K562 (cell line): ENCODE data around the gene CMIP. TPM values are rescaled to one million over a fixed set of nuclear protein-coding genes. Genes with fewer than 3 reads are reported as not detected.

Experiments
- CAMTA2 ChIP-seq: fragments of 250-450 bp; sonication (Bioruptor Pico); conservative IDR thresholded peaks from 2 replicates; pipeline ENCODE4 v1.5.1; 2022
- FOS ChIP-seq: IDR thresholded peaks from 3 replicates; pipeline ENCODE4 v1.6.1; 2011; ENCODE audit not compliant: insufficient read length; ENCODE audit errors: extremely low read depth
- FOXA1 ChIP-seq: fragments of 450-650 bp; IDR thresholded peaks from 2 replicates; pipeline ENCODE4 v1.6.1; 2016; ENCODE audit warnings: mild to moderate bottlenecking, borderline replicate concordance
- FOXJ3 ChIP-seq: sonication (generic); formaldehyde crosslinking; IDR thresholded peaks from 2 replicates; pipeline ENCODE4 v1.4.0; 2020; ENCODE audit warnings: mild to moderate bottlenecking, missing genetic modification reagents
- GABPA ChIP-seq: fragments of 200-800 bp; sonication (Bioruptor generic); conservative IDR thresholded peaks from 2 replicates; pipeline ENCODE4 v1.6.1; 2016; ENCODE audit warnings: low read depth, missing genetic modification characterization, missing compliant biosample characterization
- GTF2E2 ChIP-seq: fragments of 200-800 bp; sonication (Bioruptor generic); IDR thresholded peaks from 2 replicates; pipeline ENCODE4 v1.6.1; 2016; ENCODE audit warnings: missing genetic modification characterization, missing compliant biosample characterization
- NCOA6 ChIP-seq: fragments of 450-650 bp; IDR thresholded peaks from 2 replicates; pipeline ENCODE4 v1.6.1; 2017; ENCODE audit warnings: mild to moderate bottlenecking
- PPARD ChIP-seq: fragments of 250-450 bp; sonication (Bioruptor Pico); IDR thresholded peaks from 2 replicates; pipeline ENCODE4 v1.8.0; 2022; ENCODE audit warnings: inconsistent platforms, mild to moderate bottlenecking, moderate library complexity
- TCF7L2 ChIP-seq: fragments of 150-350 bp; IDR thresholded peaks from 2 replicates; pipeline ENCODE4 v1.6.1; 2016; ENCODE audit warnings: low read depth, mild to moderate bottlenecking, low read length, moderate library complexity
- ZNF232 ChIP-seq: sonication (generic); formaldehyde crosslinking; IDR thresholded peaks from 2 replicates; pipeline ENCODE4 v1.8.0; 2022; ENCODE audit warnings: mild to moderate bottlenecking, missing genetic modification reagents
- ZNF41 ChIP-seq: fragments of 250-450 bp; sonication (Bioruptor Pico); conservative IDR thresholded peaks from 2 replicates; pipeline ENCODE4 v1.4.0; 2020; ENCODE audit warnings: mild to moderate bottlenecking
- ZNF764 ChIP-seq: fragments of 250-450 bp; sonication (Bioruptor Pico); IDR thresholded peaks from 2 replicates; pipeline ENCODE4 v1.4.0; 2020; ENCODE audit warnings: low read depth, mild to moderate bottlenecking, moderate library complexity
- polyA plus RNA-seq, 8 experiments: library from polyadenylated mRNA; depleted of rRNA in 4 of 8; stranded (reverse) in 5 of 8; unstranded in 3 of 8; fragments of >200 nt; fragmentation: Nextera tagmentation in 2 of 8; fragmentation: Illumina TruSeq in 1 of 8; extraction: Ambion mirVana in 2 of 8; extraction: Trizol in 1 of 8; gene quantifications; 2 replicates each; pipeline versions ENCODE4 v1.2.1 to v1.2.3, GENCODE V29; 2011 to 2014; ENCODE audit warnings: inconsistent platforms in 1 of 8, missing spikeins in 1 of 8
- total RNA-seq, 7 experiments: library from RNA; depleted of rRNA in 6 of 7; stranded (reverse); fragments of >200 nt in 6 of 7; fragmentation: Illumina TruSeq in 2 of 7; extraction: Trizol in 2 of 7; gene quantifications; 2 replicates each; pipeline versions ENCODE4 v1.2.1 to v1.2.3, GENCODE V29; 2011 to 2021; ENCODE audit warnings: low replicate concordance in 1 of 7
- TF ChIP-seq, protein P1 (sequence below): sonication (generic); formaldehyde crosslinking; IDR thresholded peaks from 2 replicates; pipeline ENCODE4 v1.8.0; 2022; ENCODE audit warnings: mild to moderate bottlenecking, missing genetic modification reagents
- TF ChIP-seq, protein P2 (sequence below): fragments of 200-800 bp; sonication (Bioruptor generic); IDR thresholded peaks from 2 replicates; pipeline ENCODE4 v1.6.1; 2017; ENCODE audit warnings: missing genetic modification characterization, missing compliant biosample characterization
- TF ChIP-seq, protein P3 (sequence below): fragments of 450-650 bp; formaldehyde crosslinking; IDR thresholded peaks from 2 replicates; pipeline ENCODE4 v1.4.0; 2020; ENCODE audit warnings: mild to moderate bottlenecking, moderate library complexity
- TF ChIP-seq, protein P4 (sequence below), 2 experiments: fragments of 200-800 bp in 1 of 2; sonication (Bioruptor generic) in 1 of 2; sonication (generic) in 1 of 2; formaldehyde crosslinking in 1 of 2; IDR thresholded peaks in 1 of 2; conservative IDR thresholded peaks in 1 of 2; 2 replicates each; pipeline versions ENCODE4 v1.5.0 to v1.6.1; 2016 to 2020; ENCODE audit warnings: missing compliant biosample characterization in 1 of 2, missing genetic modification characterization in 1 of 2, missing genetic modification reagents in 1 of 2
- TF ChIP-seq, protein P5 (sequence below), 2 experiments: fragments of 450-650 bp; conservative IDR thresholded peaks; 2 replicates each; pipeline ENCODE4 v1.6.1; 2017; ENCODE audit warnings: mild to moderate bottlenecking in 2 of 2, moderate library complexity in 2 of 2
- TF ChIP-seq, protein P6 (sequence below): fragments of 450-650 bp; formaldehyde crosslinking; IDR thresholded peaks from 2 replicates; pipeline ENCODE4 v1.4.0; 2022; ENCODE audit warnings: mild to moderate bottlenecking, moderate library complexity

CMIP gene
- total and polyA plus RNA-seq, 9 of the 15 experiments (the other 6 are each of a cell fraction or from before 2014, with no cell fraction given) = 0.94 to 82.5 (median 10.3) TPM

DNA sequence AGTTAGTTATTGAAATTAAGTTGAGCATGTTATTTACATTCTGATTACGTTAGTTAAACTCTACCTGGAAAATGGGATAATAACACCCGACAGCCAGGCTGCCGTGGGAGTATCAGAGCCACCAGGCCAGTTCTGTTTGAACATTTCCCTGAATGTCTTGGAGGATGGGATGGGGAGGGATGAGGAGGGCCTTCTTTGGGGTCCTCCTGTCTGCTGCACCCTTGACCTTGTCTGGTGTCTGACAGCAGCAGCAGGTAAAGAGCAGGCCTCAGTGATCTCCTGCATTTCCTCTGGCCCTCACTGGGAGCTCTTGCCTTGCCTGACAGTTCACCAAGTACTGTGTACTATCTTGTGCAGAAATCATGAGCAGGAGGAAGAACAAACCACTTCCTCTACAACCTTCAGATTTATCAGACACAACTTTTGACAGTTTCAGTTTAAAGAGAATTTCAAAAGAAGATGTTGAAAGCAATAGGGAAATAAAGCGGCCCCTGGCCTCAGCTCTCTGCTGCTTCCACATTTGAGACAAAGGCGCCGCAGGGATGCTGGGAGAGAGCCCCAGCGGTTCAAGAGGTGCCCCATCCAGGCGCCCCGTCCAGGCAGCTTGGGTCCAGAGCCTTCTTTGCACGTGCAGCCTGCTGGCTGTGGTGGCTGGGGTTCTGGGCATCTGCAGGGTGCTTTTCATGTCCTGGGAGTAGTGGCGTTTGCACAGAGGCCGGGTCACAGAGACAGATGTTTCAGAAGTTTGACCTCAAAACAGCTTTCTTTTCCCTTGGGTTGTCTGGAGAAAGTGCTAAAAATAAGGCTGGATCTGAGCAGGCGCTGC lies 25.3 kb downstream of the CMIP start (continued):
- TF ChIP-seq TCF7L2 (no peak), CAMTA2 (CRISPR knock-in tag) (no peak), GABPA (tag) (peak; percentile 80), ZNF764 (CRISPR knock-in tag) (no peak), GTF2E2 (tag) (no peak), ZNF41 (CRISPR knock-in tag) (no peak), FOXA1 (no peak), FOS (no peak), NCOA6 (no peak), PPARD (CRISPR knock-in tag) (no peak), ZNF232 (CRISPR knock-in tag) (no peak), FOXJ3 (no peak)
- TF ChIP-seq, protein P1, sequence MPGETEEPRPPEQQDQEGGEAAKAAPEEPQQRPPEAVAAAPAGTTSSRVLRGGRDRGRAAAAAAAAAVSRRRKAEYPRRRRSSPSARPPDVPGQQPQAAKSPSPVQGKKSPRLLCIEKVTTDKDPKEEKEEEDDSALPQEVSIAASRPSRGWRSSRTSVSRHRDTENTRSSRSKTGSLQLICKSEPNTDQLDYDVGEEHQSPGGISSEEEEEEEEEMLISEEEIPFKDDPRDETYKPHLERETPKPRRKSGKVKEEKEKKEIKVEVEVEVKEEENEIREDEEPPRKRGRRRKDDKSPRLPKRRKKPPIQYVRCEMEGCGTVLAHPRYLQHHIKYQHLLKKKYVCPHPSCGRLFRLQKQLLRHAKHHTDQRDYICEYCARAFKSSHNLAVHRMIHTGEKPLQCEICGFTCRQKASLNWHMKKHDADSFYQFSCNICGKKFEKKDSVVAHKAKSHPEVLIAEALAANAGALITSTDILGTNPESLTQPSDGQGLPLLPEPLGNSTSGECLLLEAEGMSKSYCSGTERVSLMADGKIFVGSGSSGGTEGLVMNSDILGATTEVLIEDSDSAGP (CRISPR knock-in tag) = no peak
- TF ChIP-seq, protein P2, sequence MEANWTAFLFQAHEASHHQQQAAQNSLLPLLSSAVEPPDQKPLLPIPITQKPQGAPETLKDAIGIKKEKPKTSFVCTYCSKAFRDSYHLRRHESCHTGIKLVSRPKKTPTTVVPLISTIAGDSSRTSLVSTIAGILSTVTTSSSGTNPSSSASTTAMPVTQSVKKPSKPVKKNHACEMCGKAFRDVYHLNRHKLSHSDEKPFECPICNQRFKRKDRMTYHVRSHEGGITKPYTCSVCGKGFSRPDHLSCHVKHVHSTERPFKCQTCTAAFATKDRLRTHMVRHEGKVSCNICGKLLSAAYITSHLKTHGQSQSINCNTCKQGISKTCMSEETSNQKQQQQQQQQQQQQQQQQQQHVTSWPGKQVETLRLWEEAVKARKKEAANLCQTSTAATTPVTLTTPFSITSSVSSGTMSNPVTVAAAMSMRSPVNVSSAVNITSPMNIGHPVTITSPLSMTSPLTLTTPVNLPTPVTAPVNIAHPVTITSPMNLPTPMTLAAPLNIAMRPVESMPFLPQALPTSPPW (CRISPR knock-in tag) = 0 out of 2 replicates have a peak, but pooled peaks have one; percentile 1
- TF ChIP-seq, protein P3, sequence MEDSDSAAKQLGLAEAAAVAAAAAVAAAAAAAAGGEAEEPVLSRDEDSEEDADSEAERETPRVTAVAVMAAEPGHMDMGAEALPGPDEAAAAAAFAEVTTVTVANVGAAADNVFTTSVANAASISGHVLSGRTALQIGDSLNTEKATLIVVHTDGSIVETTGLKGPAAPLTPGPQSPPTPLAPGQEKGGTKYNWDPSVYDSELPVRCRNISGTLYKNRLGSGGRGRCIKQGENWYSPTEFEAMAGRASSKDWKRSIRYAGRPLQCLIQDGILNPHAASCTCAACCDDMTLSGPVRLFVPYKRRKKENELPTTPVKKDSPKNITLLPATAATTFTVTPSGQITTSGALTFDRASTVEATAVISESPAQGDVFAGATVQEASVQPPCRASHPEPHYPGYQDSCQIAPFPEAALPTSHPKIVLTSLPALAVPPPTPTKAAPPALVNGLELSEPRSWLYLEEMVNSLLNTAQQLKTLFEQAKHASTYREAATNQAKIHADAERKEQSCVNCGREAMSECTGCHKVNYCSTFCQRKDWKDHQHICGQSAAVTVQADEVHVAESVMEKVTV (CRISPR knock-in tag) = no peak
- TF ChIP-seq, protein P4, sequence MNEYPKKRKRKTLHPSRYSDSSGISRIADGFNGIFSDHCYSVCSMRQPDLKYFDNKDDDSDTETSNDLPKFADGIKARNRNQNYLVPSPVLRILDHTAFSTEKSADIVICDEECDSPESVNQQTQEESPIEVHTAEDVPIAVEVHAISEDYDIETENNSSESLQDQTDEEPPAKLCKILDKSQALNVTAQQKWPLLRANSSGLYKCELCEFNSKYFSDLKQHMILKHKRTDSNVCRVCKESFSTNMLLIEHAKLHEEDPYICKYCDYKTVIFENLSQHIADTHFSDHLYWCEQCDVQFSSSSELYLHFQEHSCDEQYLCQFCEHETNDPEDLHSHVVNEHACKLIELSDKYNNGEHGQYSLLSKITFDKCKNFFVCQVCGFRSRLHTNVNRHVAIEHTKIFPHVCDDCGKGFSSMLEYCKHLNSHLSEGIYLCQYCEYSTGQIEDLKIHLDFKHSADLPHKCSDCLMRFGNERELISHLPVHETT (CRISPR knock-in tag; conservative IDR thresholded peaks at IDR 0.05 in 1 of 2, IDR thresholded peaks at IDR 0.05 in 1 of 2) = peak in 1 of 2 experiments; percentile 60; a peak in 1 of 4 replicates
- TF ChIP-seq, protein P5, sequence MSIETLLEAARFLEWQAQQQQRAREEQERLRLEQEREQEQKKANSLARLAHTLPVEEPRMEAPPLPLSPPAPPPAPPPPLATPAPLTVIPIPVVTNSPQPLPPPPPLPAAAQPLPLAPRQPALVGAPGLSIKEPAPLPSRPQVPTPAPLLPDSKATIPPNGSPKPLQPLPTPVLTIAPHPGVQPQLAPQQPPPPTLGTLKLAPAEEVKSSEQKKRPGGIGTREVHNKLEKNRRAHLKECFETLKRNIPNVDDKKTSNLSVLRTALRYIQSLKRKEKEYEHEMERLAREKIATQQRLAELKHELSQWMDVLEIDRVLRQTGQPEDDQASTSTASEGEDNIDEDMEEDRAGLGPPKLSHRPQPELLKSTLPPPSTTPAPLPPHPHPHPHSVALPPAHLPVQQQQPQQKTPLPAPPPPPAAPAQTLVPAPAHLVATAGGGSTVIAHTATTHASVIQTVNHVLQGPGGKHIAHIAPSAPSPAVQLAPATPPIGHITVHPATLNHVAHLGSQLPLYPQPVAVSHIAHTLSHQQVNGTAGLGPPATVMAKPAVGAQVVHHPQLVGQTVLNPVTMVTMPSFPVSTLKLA (conservative IDR thresholded peaks at IDR 0.05) = 0 out of 4 replicates have a peak, but pooled peaks of 1 of the 2 experiments have one; percentile 13
- TF ChIP-seq, protein P6, sequence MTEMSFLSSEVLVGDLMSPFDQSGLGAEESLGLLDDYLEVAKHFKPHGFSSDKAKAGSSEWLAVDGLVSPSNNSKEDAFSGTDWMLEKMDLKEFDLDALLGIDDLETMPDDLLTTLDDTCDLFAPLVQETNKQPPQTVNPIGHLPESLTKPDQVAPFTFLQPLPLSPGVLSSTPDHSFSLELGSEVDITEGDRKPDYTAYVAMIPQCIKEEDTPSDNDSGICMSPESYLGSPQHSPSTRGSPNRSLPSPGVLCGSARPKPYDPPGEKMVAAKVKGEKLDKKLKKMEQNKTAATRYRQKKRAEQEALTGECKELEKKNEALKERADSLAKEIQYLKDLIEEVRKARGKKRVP (CRISPR knock-in tag) = no peak
